Adrenal gland (tissue), 12 donors: ENCODE data around the gene KIF1A. TPM values are rescaled to one million over a fixed set of nuclear protein-coding genes. Genes with fewer than 3 reads are reported as not detected.

Source experiments
- DNase-seq, 7 donors: peaks; one replicate each; pipeline ENCODE4 v3.0.0-alpha.2; 2019 to 2020
- H3K27ac ChIP-seq, 5 donors: fragments of 200-600 bp; sonication (generic) in 4 of 5; 1 replicate in 3 of 5; 2 replicates in 2 of 5; pipeline versions ENCODE4 v1.5.1 to v1.8.0; 2016 to 2020; ENCODE audit warnings: mild to moderate bottlenecking in 1 of 5
- H3K27me3 ChIP-seq: fragments of 200-600 bp; 2 replicates; pipeline ENCODE4 v1.8.0; 2021
- H3K36me3 ChIP-seq, 2 donors: fragments of 200-600 bp; replicated peaks in 1 of 2; 1 replicate in 1 of 2; 2 replicates in 1 of 2; pipeline versions ENCODE4 v1.5.1 to v1.8.0; 2018 to 2022
- H3K4me1 ChIP-seq, 2 donors: fragments of 200-600 bp; replicated peaks in 1 of 2; 1 replicate in 1 of 2; 2 replicates in 1 of 2; pipeline versions ENCODE4 v1.5.1 to v1.8.0; 2018 to 2021
- H3K4me3 ChIP-seq, 4 donors: fragments of 200-600 bp; sonication (generic) in 3 of 4; one replicate each; pipeline ENCODE4 v1.5.1; 2016 to 2018
- H3K9me3 ChIP-seq, 3 donors: fragments of 200-600 bp; sonication (generic) in 1 of 3; replicated peaks in 1 of 3; 1 replicate in 2 of 3; 2 replicates in 1 of 3; pipeline versions ENCODE4 v1.5.1 to v1.8.0; 2016 to 2021
- CTCF ChIP-seq, 6 experiments: fragments of 450-650 bp in 4 of 6; fragments of 200-600 bp in 2 of 6; sonication (generic) in 1 of 6; IDR thresholded peaks; 1 replicate in 5 of 6; 2 replicates in 1 of 6; pipeline versions ENCODE4 v1.5.1 to v1.8.0; 2016 to 2021; ENCODE audit warnings: antibody characterized with exemption in 6 of 6, mild to moderate bottlenecking in 2 of 6, moderate library complexity in 1 of 6
- POLR2A ChIP-seq, 2 donors: fragments of 450-650 bp; IDR thresholded peaks; one replicate each; pipeline ENCODE4 v1.6.1; 2017; ENCODE audit warnings: antibody characterized with exemption in 2 of 2, mild to moderate bottlenecking in 2 of 2, moderate library complexity in 1 of 2
- WGBS, 4 donors: extraction: QIAGEN DNeasy Blood & Tissue Kit in 2 of 4; methylation state at CpG; one replicate each; pipeline versions ENCODE4 v1.1.5 to v1.1.7; 2013 to 2017; 5-methylcytosine and 5-hydroxymethylcytosine counted together
- intact Hi-C, 2 donors: fragments of 100-400 bp; cut with DNase I; formaldehyde crosslinking; loops; one replicate each; pipeline versions ENCODE4 v1.14.1 to v1.15.0; 2022 to 2023
- polyA plus RNA-seq, 3 donors: library from polyadenylated mRNA; stranded (reverse); fragments of 200-250 nt in 2 of 3; fragments of 350-450 nt in 1 of 3; fragmentation: Illumina TruSeq in 1 of 3; extraction: RNeasy Lipid Tissue Mini Kit (QIAGEN cat#74804) in 1 of 3; gene quantifications; one replicate each; pipeline ENCODE4 v1.2.3, GENCODE V29; 2013 to 2014
- total RNA-seq, 9 donors: library from RNA; depleted of rRNA in 4 of 9; stranded (reverse); fragments of >200 nt in 4 of 9; fragments of 120-200 nt in 1 of 9; fragmentation: NEBNext Ultra II Directional in 1 of 9; extraction: Animal tissue kit (Norgen Biotek cat#: 25700) in 1 of 9; gene quantifications; one replicate each; pipeline versions ENCODE4 v1.1.0 to v1.2.4, GENCODE V29; 2013 to 2023
- donor health status: healthy with polysubstance abuse.
- donor health status: Bipolar disorder and iron deficiency.
- donor health status: DM: yes; HTN: yes; CAD: no.
- donor health status: DM: no; HTN: no; CAD: no.
- donor health status: DM: no; HTN: no; CAD: no.
- donor health status: DM: yes; HTN: yes; CAD: no.

KIF1A gene
- total and polyA plus RNA-seq, 12 donors = 0.35 to 106 (median 11.5) TPM

DNA sequence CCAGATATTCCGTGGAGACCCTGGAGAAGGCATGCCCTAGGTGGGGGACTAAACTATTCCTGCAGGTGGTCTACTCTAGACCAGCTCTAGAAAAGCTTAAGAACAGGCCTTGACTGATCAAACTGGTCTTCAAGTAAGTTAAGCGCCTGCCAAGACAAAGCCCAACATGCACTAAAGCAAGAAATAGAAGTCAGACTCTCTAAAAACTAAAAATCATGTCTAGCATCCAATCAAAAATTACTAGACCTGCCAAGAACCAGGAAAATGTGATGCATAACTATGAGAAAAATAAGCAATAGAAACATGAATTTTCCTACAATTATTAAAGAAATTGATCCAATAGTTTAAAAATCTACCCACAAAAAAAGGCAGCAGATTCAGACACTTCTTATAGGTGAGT, 13.6 kb downstream of the KIF1A start:
- no peaks in the 10 kb centered on the region for H3K36me3 ChIP-seq
- WGBS, 4 donors = 71 to 85% (median 82%) methylated on average over 2 of the region's 2 CpGs
- no peak overlapping the region for H3K4me3 ChIP-seq
- TF ChIP-seq CTCF (IDR thresholded peaks at IDR 0.05) (no peak), POLR2A (IDR thresholded peaks at IDR 0.05) (no peak)
- DNase-seq = no peak
- H3K9me3 ChIP-seq = no peaks in the 10 kb centered on the region
- no peak overlapping the region for H3K27ac ChIP-seq
- intact Hi-C loops = no loop called here
- no peaks in the 10 kb centered on the region for H3K27me3 ChIP-seq
- H3K4me1 ChIP-seq = no peaks in the 10 kb centered on the region

GRCh38 chr2:240806006-240806405, 14.0 kb downstream of the KIF1A start:
- Histone ChIP-seq H3K4me3 (no peak overlapping the region), H3K36me3 (no peaks in the 10 kb centered on the region), H3K27ac (no peak overlapping the region), H3K4me1 (no peaks in the 10 kb centered on the region), H3K27me3 (peaks cover under 1% of the 10 kb centered on the region), H3K9me3 (no peaks in the 10 kb centered on the region)
- no peak for TF ChIP-seq CTCF (IDR thresholded peaks at IDR 0.05)
- no peak for TF ChIP-seq POLR2A (IDR thresholded peaks at IDR 0.05)
- peak in 1 of 7 donors; percentile 4 for DNase-seq
- 82 to 87% (median 83%) methylated on average over 3 to 4 of the region's 4 CpGs for WGBS, 4 donors
- intact Hi-C loops = no loop called here

DNA sequence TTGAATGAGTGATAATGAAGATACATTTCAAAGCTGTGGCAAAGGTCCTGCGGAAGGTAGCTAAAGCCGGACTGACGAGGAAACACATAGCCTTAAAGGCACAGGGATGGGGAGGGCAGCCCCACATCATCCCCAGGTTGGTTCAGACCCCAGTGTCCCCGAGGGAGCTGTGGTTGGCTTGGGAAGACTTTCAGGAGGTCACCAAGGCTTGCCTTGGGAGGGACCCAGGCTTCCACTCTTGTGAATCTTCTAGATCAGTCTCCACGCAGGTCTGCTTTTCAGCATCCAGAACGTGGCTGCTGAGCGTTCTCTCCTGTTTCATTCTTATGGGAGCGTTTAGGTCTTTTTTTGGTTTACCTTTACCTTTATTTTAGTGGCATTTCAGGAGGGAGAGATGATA, 16.8 kb downstream of the KIF1A start:
- Histone ChIP-seq H3K27me3 (peaks cover 3% of the 10 kb centered on the region), H3K27ac (no peak overlapping the region), H3K4me1 (no peaks in the 10 kb centered on the region), H3K36me3 (no peaks in the 10 kb centered on the region), H3K9me3 (no peaks in the 10 kb centered on the region), H3K4me3 (no peak overlapping the region)
- DNase-seq = no peak
- 76 to 85% (median 79%) methylated on average over 8 of the region's 8 CpGs for WGBS, 4 donors
- no peak for TF ChIP-seq CTCF (IDR thresholded peaks at IDR 0.05)
- TF ChIP-seq POLR2A (IDR thresholded peaks at IDR 0.05) = no peak
- intact Hi-C loops = no loop called here

- Histone ChIP-seq H3K27me3 (peaks cover 3% of the 10 kb centered on the region), H3K27ac (no peak overlapping the region), H3K36me3 (no peaks in the 10 kb centered on the region), H3K4me1 (no peaks in the 10 kb centered on the region), H3K9me3 (no peaks in the 10 kb centered on the region), H3K4me3 (no peak overlapping the region)
- TF ChIP-seq POLR2A (IDR thresholded peaks at IDR 0.05) (no peak), CTCF (IDR thresholded peaks at IDR 0.05) (no peak)
- peak in 1 of 7 donors; percentile 4 for DNase-seq
- intact Hi-C loops = no loop called here
- 64 to 72% (median 71%) methylated on average over 9 to 14 of the region's 14 CpGs for WGBS, 4 donors
Observed at GRCh38 chr2:240799033-240799820, 20.8 kb downstream of the KIF1A start.
